ENCODE results near the gene BTD.

DNA sequence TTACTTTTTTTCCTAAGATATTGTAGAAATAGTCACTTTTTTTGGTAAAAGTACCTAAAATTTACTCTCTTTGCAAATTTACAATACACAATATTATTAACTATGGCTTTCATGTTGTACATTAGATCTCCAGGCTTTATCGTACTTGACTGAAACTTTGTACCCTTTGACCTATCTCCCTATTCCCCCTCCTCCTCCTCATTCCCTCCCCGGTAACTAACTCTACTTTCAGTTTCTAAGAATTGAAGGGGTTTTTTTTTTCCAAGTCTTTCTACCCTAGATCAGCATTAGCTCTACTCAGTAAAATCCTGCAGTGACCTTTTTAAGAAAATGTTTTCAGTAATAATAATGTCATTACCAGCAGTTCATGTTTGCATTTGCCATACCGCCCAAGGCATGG lies 10.3 kb upstream of the BTD start:
- TF ChIP-seq POLR2A (IDR thresholded peaks at IDR 0.05; ENCODE audit: low read length): no peak
- no peak for TF ChIP-seq GATA1 (IDR thresholded peaks at IDR 0.05; ENCODE audit: low read depth, low read length)

Measured in erythroblast (primary cell).